ENCODE data around the gene MYO7A. TPM values are rescaled to one million over a fixed set of nuclear protein-coding genes. Genes with fewer than 3 reads are reported as not detected.

Gene MYO7A
- total and polyA plus RNA-seq, 3 experiments from 2014 or later: 0.06 to 0.31 (median 0.20) TPM

DNA sequence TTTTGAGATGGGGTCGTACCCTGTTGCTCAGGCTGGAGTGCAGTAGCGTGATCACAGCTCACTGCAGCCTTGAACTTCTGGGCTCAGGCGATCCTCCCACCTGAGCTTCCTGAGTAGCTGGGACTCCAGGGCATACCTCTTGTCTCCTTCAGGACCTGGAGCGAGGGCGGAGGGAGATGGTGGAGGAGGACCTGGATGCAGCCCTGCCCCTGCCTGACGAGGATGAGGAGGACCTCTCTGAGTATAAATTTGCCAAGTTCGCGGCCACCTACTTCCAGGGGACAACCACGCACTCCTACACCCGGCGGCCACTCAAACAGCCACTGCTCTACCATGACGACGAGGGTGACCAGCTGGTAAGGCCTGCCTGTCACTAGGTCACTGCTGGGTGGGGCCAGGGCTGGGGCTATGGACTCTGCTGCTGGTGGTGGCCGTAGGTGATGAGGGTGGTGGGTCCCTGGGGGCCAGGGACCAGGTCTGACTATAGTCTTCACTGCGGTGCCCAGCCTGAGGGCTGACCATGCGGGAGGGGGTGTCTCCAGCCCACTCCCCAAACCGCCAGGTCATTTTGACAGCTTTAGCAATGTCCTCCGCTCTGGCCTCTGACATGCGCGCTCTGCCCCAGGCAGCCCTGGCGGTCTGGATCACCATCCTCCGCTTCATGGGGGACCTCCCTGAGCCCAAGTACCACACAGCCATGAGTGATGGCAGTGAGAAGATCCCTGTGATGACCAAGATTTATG, 53.9 kb downstream of the MYO7A start:
- no peak for DNase-seq
- POLR2A ChIA-PET: no interaction called here
- no peaks in the 10 kb centered on the region for H3K9me3 Mint-ChIP-seq

DNA sequence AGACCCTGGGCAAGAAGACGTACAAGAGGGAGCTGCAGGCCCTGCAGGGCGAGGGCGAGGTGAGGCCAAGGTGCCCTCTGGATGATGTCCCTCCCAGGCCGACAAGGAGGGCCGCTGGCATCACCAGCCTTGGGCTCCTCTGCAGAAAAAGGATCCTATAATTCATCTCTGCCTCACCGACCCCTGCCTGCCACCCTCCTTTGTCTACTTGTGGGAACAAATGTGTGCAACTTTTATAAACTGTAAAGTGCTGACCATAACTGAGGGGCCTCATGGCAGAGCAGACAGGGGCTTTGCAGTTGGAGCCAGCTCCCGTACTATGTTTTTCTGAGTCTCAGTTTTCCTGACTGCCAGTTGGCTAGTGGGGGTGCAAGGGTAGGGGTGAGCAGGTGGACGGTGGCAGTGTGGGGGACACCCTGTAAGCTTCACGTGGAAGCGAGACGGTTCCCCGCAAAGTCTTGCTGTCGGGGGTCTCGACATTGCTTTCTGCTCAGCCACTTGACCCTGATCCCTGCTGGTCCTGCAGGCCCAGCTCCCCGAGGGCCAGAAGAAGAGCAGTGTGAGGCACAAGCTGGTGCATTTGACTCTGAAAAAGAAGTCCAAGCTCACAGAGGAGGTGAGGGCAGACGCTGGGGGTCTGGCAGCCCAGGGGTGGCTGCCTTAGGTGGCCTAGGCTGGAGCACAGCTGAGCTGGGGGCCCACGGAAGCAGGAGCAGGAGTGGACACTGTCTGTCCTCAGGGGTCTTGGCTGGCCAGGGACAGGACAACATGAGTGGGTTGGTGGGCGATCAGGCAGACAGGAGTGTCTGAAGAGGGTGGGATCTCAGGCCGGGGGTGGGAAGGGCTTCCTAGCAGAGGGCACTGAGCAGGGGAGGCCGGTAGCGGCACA, 54.7 kb downstream of the MYO7A start:
- peaks cover 0 to 2% of the 10 kb centered on the region in 2 donors for H3K27me3 Mint-ChIP-seq
- no peaks in the 10 kb centered on the region for H3K36me3 ChIP-seq (ENCODE audit: insufficient read depth, low read length)
- H3K4me1 Mint-ChIP-seq: peaks cover 0 to 8% (median 0%) of the 10 kb centered on the region in 3 donors
- H3K27me3 ChIP-seq (ENCODE audit: insufficient read depth, low read length, poor library complexity, severe bottlenecking): no peaks in the 10 kb centered on the region
- CTCF ChIA-PET: interaction anchor here (1.9 kb wide), 1 partner anchor 56 kb away, joined by 6 read pairs; the partner anchor contains the start of gene MYO7A
- H3K4me1 ChIP-seq (ENCODE audit: insufficient read depth, low read length): no peaks in the 10 kb centered on the region
- POLR2A ChIA-PET: no interaction called here
- no peak overlapping the region for H3K27ac ChIP-seq (ENCODE audit: low read depth, low read length)
- no peak for DNase-seq
- no peaks in the 10 kb centered on the region for H3K9me3 ChIP-seq (ENCODE audit: low read length)
- no peaks in the 10 kb centered on the region for H3K36me3 Mint-ChIP-seq
- H3K4me3 Mint-ChIP-seq: no peak overlapping the region
- H3K27ac Mint-ChIP-seq: peak overlapping the region in 2 of 8 donors; percentile 17 to 38
- H3K9me3 Mint-ChIP-seq: no peaks in the 10 kb centered on the region
- no peak overlapping the region for H3K4me3 ChIP-seq (ENCODE audit: low read length)

More for the DNA sequence above, 53.9 kb downstream of the MYO7A start:
- peaks cover 0 to 6% (median 0%) of the 10 kb centered on the region in 3 donors for H3K4me1 Mint-ChIP-seq
- CTCF ChIA-PET: interaction anchor here (1.9 kb wide), 1 partner anchor 55 kb away, joined by 6 read pairs; the partner anchor contains the start of gene MYO7A
- no peaks in the 10 kb centered on the region for H3K27me3 ChIP-seq (ENCODE audit: insufficient read depth, low read length, poor library complexity, severe bottlenecking)
- H3K9me3 ChIP-seq (ENCODE audit: low read length): no peaks in the 10 kb centered on the region
- H3K4me1 ChIP-seq (ENCODE audit: insufficient read depth, low read length): no peaks in the 10 kb centered on the region
- H3K4me3 Mint-ChIP-seq: no peak overlapping the region
- H3K36me3 Mint-ChIP-seq: no peaks in the 10 kb centered on the region
- peaks cover 0 to 2% of the 10 kb centered on the region in 2 donors for H3K27me3 Mint-ChIP-seq
- peak overlapping the region in 1 of 8 donors; percentile 17 for H3K27ac Mint-ChIP-seq
- H3K4me3 ChIP-seq (ENCODE audit: low read length): no peak overlapping the region
- no peak overlapping the region for H3K27ac ChIP-seq (ENCODE audit: low read depth, low read length)
- no peaks in the 10 kb centered on the region for H3K36me3 ChIP-seq (ENCODE audit: insufficient read depth, low read length)

DNA sequence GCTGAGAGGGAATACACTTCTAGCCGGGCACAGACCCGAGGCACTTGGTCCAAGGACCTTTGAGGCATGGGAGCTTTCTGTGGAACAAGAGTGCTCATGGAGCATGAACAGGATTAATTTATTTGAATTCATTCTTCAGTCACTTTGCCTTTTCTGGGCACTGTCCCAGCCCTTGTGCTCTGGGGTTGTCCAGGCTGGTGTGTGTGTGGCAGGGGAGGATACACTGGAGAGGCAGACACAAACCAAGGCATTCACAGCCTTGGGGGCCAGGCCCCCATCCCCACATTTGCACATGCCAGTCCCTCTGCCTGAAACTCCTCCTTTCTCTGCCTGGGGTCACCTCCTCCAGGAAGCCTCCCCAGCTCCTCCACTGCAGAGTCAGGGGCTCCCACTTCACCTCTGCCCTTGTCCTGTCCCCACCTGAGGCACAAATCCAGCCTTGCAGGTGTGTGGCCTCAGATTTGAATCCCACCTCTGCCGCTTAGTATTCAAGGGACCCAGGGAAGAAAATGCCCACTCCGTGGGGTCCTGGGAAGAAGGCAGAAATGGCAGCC, 55.5 kb downstream of the MYO7A start:
- Mint-ChIP-seq H3K36me3 (no peaks in the 10 kb centered on the region), H3K27ac (peak overlapping the region in 1 of 8 donors; percentile 38), H3K4me3 (no peak overlapping the region), H3K9me3 (no peaks in the 10 kb centered on the region), H3K4me1 (peaks cover 0 to 8% (median 4%) of the 10 kb centered on the region in 3 donors), H3K27me3 (peaks cover 0 to 2% of the 10 kb centered on the region in 2 donors)
- H3K27me3 ChIP-seq (ENCODE audit: insufficient read depth, low read length, poor library complexity, severe bottlenecking): no peaks in the 10 kb centered on the region
- POLR2A ChIA-PET: no interaction called here
- no peaks in the 10 kb centered on the region for H3K4me1 ChIP-seq (ENCODE audit: insufficient read depth, low read length)
- H3K27ac ChIP-seq (ENCODE audit: low read depth, low read length): no peak overlapping the region
- CTCF ChIA-PET: interaction anchor here (1.9 kb wide), 1 partner anchor 56 kb away, joined by 6 read pairs; the partner anchor contains the start of gene MYO7A
- no peaks in the 10 kb centered on the region for H3K9me3 ChIP-seq (ENCODE audit: low read length)
- no peak for DNase-seq
- no peak overlapping the region for H3K4me3 ChIP-seq (ENCODE audit: low read length)
- no peaks in the 10 kb centered on the region for H3K36me3 ChIP-seq (ENCODE audit: insufficient read depth, low read length)

DNA sequence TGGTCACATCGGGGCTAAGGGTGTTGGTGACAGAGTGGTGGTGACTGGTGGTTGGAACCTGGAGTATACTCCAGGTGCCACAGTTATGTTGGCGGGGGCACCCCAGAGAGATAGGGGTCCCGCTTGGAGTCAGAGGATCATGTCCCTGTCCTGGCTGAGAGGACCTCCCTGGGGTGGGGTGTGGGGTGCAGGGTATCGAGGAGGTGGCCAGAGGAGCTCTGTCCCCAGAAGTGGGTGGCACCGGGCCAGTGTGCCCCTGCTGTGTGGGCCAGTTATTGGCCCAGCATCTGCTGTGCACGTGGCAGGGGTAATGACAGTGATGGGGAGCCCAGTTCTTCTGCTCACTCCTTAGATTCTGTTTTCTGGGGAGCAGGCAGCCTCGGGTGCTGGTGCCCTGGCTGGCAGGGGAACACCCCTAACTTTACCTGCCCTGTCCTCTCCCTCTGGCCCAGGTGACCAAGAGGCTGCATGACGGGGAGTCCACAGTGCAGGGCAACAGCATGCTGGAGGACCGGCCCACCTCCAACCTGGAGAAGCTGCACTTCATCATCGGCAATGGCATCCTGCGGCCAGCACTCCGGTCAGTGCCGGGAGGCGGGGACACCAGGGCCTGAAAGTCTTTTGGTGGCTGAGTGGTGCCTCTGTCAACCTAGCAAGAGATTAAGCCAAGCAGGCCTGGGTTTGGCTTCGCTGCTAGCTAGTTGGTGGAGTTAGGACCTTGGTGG, 56.3 kb downstream of the MYO7A start:
- no peaks in the 10 kb centered on the region for H3K36me3 ChIP-seq (ENCODE audit: insufficient read depth, low read length)
- Mint-ChIP-seq H3K9me3 (no peaks in the 10 kb centered on the region), H3K27me3 (peaks cover 0 to 2% of the 10 kb centered on the region in 2 donors), H3K36me3 (no peaks in the 10 kb centered on the region), H3K4me1 (peaks cover 0 to 8% (median 4%) of the 10 kb centered on the region in 3 donors), H3K27ac (no peak overlapping the region), H3K4me3 (no peak overlapping the region)
- H3K27me3 ChIP-seq (ENCODE audit: insufficient read depth, low read length, poor library complexity, severe bottlenecking): no peaks in the 10 kb centered on the region
- no peaks in the 10 kb centered on the region for H3K9me3 ChIP-seq (ENCODE audit: low read length)
- no peak overlapping the region for H3K27ac ChIP-seq (ENCODE audit: low read depth, low read length)
- ChIA-PET POLR2A (no interaction called here), CTCF (interaction anchor here (1.9 kb wide), 1 partner anchor 57 kb away, joined by 6 read pairs; the partner anchor contains the start of gene MYO7A)
- H3K4me3 ChIP-seq (ENCODE audit: low read length): no peak overlapping the region
- DNase-seq: no peak
- H3K4me1 ChIP-seq (ENCODE audit: insufficient read depth, low read length): no peaks in the 10 kb centered on the region

DNA sequence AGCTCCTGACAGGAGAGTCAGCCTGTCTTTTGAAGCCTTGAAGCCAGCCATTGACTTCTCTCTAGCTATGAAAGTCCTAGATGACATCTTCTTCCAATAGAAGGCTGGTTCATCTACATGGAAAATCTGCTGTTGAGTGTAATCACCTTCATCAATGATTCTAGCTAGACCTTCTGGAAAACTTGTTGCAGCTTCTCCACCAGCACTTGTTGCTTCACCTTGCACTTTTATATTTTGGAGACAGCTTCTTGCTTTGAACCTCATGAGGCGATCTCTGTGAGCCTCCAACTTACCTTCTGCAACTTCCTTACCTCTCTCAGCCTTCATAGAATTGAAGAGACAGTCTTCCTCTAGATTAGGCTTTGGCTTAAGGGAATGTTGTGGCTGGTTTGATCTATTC, 58.3 kb downstream of the MYO7A start:
- Mint-ChIP-seq H3K27ac (no peak overlapping the region), H3K4me3 (no peak overlapping the region), H3K4me1 (peaks cover 0 to 8% (median 4%) of the 10 kb centered on the region in 3 donors), H3K36me3 (no peaks in the 10 kb centered on the region), H3K9me3 (no peaks in the 10 kb centered on the region), H3K27me3 (peaks cover 0 to 2% of the 10 kb centered on the region in 2 donors)
- POLR2A ChIA-PET: interaction anchor here (0.6 kb wide), 1 partner anchor 139 kb away, joined by 4 read pairs; no protein-coding TSS in a partner anchor
- no peak overlapping the region for H3K4me3 ChIP-seq (ENCODE audit: low read length)
- H3K9me3 ChIP-seq (ENCODE audit: low read length): no peaks in the 10 kb centered on the region
- H3K36me3 ChIP-seq (ENCODE audit: insufficient read depth, low read length): no peaks in the 10 kb centered on the region
- H3K27me3 ChIP-seq (ENCODE audit: insufficient read depth, low read length, poor library complexity, severe bottlenecking): no peaks in the 10 kb centered on the region
- H3K4me1 ChIP-seq (ENCODE audit: insufficient read depth, low read length): no peaks in the 10 kb centered on the region
- CTCF ChIA-PET: interaction anchor here (1.0 to 6.5 kb wide), 2 partner anchors 37 to 58 kb away, joined by 3 to 108 read pairs; partner anchors contain the start of gene MYO7A
- H3K27ac ChIP-seq (ENCODE audit: low read depth, low read length): no peak overlapping the region
- DNase-seq: no peak

DNA sequence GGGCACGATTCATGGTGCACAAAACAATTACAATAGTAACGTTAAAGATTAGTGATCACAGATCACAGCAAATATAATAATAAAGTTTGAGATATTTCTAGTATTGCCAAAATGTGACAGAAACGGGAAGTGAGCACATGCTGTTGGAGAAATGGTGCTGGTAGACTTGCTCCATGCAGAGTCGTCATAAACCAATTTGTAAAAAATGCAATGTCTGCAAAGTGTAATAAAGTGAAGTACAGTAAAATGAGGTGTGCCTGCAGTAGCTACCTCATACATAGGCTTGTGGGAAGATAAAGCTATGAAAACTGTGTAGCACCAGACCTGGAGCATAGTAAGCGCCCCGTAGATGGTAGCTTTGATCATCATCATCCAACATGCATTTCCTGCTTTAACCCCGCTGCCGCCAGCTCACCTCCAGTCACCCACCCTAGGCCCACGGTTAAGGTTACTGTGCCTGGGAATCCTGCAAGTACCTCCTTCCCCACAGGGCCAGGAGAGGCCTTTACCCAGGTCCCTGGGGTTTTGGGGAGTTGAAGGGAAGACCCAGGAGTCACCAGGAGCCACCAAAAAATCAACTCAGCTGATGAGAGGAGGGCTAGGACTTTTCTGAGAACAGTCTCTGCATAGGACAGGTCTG, 59.2 kb downstream of the MYO7A start:
- Histone ChIP-seq H3K36me3 (ENCODE audit: insufficient read depth, low read length) (no peaks in the 10 kb centered on the region), H3K4me3 (ENCODE audit: low read length) (no peak overlapping the region), H3K4me1 (ENCODE audit: insufficient read depth, low read length) (no peaks in the 10 kb centered on the region), H3K27me3 (ENCODE audit: insufficient read depth, low read length, poor library complexity, severe bottlenecking) (no peaks in the 10 kb centered on the region), H3K9me3 (ENCODE audit: low read length) (no peaks in the 10 kb centered on the region), H3K27ac (ENCODE audit: low read depth, low read length) (no peak overlapping the region)
- no peak overlapping the region for H3K4me3 Mint-ChIP-seq
- peak overlapping the region in 1 of 8 donors; percentile 45 for H3K27ac Mint-ChIP-seq
- no peak for DNase-seq
- ChIA-PET CTCF (interaction anchor here (0.8 to 6.5 kb wide), 9 partner anchors 10 to 142 kb away, joined by 3 to 108 read pairs (median 3); partner anchors contain the start of gene MYO7A), POLR2A (no interaction called here)
- H3K9me3 Mint-ChIP-seq: no peaks in the 10 kb centered on the region
- peaks cover 0 to 8% (median 4%) of the 10 kb centered on the region in 3 donors for H3K4me1 Mint-ChIP-seq
- H3K27me3 Mint-ChIP-seq: peaks cover 0 to 2% of the 10 kb centered on the region in 2 donors
- H3K36me3 Mint-ChIP-seq: no peaks in the 10 kb centered on the region

Measured in CD8-positive, alpha-beta memory T cell (primary cell).